HG02623 (cell line): ENCODE data around the gene LRRC23.
"Not testable (repeated sequence)": the region's sequence is repeated elsewhere in the genome, so short reads cannot be mapped to it uniquely, and the experiment has no call there.

Source experiments
- ATAC-seq: cut with Tn5 transposase; IDR thresholded peaks from one replicate; pipeline ENCODE4 v1.9.1; 2021; ENCODE audit warnings: moderate library complexity; ENCODE audit not compliant: unreplicated experiment

Gene LRRC23

GRCh38 chr12:6872073-6873048, 32.3 kb upstream of the LRRC23 start:
- ATAC-seq, result no peak

GRCh38 chr12:6873094-6874014, 31.3 kb upstream of the LRRC23 start, which contains the start of gene SPSB2:
TSS of gene SPSB2 (minus strand) at chr12:6873303. CDS start at chr12:6872901, 402 bp downstream.
- peak; percentile 69 for ATAC-seq

GRCh38 chr12:6874015-6874368, 30.6 kb upstream of the LRRC23 start:
- ATAC-seq, result not testable (repeated sequence)

- not testable (repeated sequence) for ATAC-seq
Measured at GRCh38 chr12:6879824-6880223, 24.8 kb upstream of the LRRC23 start.

- ATAC-seq, result no peak
Measured at GRCh38 chr12:6883252-6883651, 21.4 kb upstream of the LRRC23 start.

- ATAC-seq, result no peak
Measured at GRCh38 chr12:6883683-6884082, 20.9 kb upstream of the LRRC23 start.

- no peak for ATAC-seq
Measured at GRCh38 chr12:6884539-6884938, 20.1 kb upstream of the LRRC23 start.

GRCh38 chr12:6886206-6886999, 18.2 kb upstream of the LRRC23 start:
- ATAC-seq, result not testable (repeated sequence)

GRCh38 chr12:6887460-6887859, 17.2 kb upstream of the LRRC23 start:
- no peak for ATAC-seq

GRCh38 chr12:6888360-6888759, 16.3 kb upstream of the LRRC23 start:
- no peak for ATAC-seq

GRCh38 chr12:6888794-6889193, 15.8 kb upstream of the LRRC23 start:
- not testable (repeated sequence) for ATAC-seq

GRCh38 chr12:6889775-6890573, 14.6 kb upstream of the LRRC23 start:
- not testable (repeated sequence) for ATAC-seq

GRCh38 chr12:6890789-6891645, 13.6 kb upstream of the LRRC23 start:
- peak; percentile 89 for ATAC-seq

- ATAC-seq, result peak; percentile 8
Measured at GRCh38 chr12:6891646-6892001, 13.0 kb upstream of the LRRC23 start.

- not testable (repeated sequence) for ATAC-seq
Measured at GRCh38 chr12:6892683-6893082, 11.9 kb upstream of the LRRC23 start.

- no peak for ATAC-seq
Measured at GRCh38 chr12:6894321-6894720, 10.3 kb upstream of the LRRC23 start.

- no peak for ATAC-seq
Measured at GRCh38 chr12:6896846-6897435, 7.7 kb upstream of the LRRC23 start.

- ATAC-seq, result no peak
Measured at GRCh38 chr12:6899427-6899826, 5.2 kb upstream of the LRRC23 start.
